Renal cortical epithelial cell (primary cell): Measurements from ENCODE around the gene FZD2. TPM values are rescaled to one million over a fixed set of nuclear protein-coding genes. Genes with fewer than 3 reads are reported as not detected.
"Not testable (repeated sequence)": the region's sequence is repeated elsewhere in the genome, so short reads cannot be mapped to it uniquely, and the experiment has no call there.

Source experiments
- DNase-seq: peaks from one replicate; pipeline ENCODE4 v3.0.0-alpha.2; 2011; ENCODE audit warnings: low read depth
- total RNA-seq: library from RNA; depleted of rRNA; stranded (reverse); fragments of >200 nt; gene quantifications from 2 replicates; pipeline ENCODE4 v1.2.3, GENCODE V29; 2014

FZD2 gene
- 1.6 and 19.9 TPM in 2 replicates for total RNA-seq

GRCh38 chr17:44556832-44557606 is at the start of gene FZD2:
Gene FZD2, plus strand, starts transcription at chr17:44557484. Its CDS starts 205 bp downstream, at chr17:44557689.
- peak; percentile 90 for DNase-seq

DNA sequence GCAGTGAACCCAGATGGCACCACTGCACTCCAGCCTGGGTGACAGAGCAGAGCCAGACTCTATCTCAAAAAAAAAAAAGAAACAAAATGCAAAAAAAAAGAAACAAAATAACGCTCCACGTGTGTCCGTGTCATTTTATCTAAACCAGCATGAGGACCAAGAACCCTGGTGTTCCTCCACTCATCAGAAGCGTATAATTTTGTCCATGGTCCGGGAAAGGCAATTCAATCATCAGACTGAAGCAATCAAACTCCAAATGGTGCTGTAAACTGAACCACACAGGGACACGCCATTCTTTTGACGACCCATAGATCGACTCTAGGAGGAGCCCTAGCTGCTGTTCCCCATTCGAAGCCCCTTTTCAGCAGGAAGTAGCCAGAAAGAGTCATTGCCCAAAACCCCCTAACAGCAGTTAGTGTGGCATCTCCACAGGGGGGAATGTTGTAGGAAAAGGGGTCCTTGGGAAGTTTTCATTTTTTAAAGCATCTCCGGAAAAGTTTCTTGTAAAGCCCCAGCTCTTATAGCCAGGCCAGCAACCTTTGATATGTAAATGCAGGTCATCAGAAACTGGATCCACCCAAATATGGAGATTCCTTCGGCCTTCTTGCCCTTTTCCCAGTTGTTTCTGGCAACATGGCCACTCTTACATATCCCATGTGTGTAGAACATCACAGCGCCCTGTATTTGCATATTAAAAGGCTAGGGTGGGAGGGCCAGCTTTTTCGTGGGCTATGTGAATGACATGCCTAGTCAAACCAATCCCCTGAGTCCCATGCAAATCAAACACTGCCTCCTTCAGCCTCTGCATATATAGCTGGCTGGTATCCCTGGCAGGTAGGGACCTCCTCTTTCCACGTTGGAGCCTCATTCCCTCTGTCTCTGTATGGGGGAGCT is 45.8 kb upstream of the FZD2 start:
- DNase-seq: not testable (repeated sequence)

- DNase-seq: peak; percentile 87
Measured at GRCh38 chr17:44518032-44518431, 39.3 kb upstream of the FZD2 start.

- DNase-seq: peak; percentile 63
Measured at GRCh38 chr17:44522883-44523671, 34.2 kb upstream of the FZD2 start.

- no peak for DNase-seq
Measured at GRCh38 chr17:44523672-44523972, 33.7 kb upstream of the FZD2 start.

GRCh38 chr17:44527102-44527501 is 30.2 kb upstream of the FZD2 start:
- no peak for DNase-seq

DNA sequence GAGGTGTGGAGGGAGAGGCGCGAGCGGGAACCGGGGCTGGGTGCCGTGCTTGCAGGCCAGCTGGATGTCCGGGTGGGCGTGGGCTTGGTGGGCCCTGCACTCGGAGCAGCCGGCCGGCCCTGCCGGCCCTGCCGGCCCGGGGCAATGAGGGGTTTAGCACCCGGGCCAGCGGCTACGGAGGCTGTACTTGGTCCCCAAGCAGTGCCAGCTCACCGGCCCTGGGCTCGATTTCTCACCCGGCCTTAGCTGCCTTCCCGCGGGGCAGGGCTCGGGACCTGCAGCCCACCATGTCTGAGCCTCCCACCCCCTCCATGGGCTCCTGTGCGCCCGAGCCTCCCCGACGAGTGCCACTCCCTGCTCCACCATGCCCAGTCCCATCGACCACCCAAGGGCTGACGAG is 29.3 kb upstream of the FZD2 start:
- no peak for DNase-seq

DNA sequence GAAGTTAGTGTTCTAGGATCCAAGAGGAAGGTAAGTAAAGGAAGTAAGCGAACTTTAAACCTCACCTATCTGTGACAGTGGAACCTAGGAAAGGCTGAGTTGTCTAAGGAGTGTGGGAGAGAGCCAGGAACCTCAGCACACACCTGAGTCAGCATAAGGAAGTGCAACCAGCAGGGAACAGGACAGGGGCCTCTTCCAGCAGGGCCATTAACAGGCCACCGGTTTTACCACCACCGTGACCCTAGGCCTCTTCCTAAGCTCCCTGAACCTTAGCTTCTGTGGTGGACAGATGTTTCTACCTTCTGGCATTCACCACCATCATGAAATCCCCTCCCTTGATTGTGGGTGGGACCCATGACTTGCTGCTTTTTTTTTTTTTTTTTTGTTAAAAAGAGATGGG is 27.4 kb upstream of the FZD2 start:
- DNase-seq: peak; percentile 15

DNA sequence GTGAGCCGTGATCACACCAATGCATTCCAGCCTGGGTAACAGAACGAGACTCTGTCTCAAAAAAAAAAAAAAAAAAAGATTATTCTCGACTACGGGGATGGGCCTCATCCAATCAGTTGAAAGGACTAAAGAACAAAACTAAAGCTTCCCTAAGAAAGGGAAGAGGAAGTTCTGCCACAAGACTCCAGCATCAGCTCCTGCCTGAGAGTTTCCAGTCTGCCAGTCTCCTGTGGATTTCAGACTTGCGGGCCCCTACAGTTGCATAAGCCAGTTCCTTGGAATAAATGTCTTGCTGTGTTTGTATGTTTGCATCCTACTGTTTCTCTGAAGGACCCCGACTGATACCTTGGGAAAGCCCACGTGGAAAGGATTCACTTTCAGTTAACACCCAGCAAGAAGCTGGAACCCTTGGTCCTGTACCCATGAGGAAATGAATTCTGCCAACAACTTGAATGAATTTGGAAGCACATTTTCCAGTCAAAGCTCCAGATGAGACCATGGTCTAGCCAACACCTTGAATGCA is 26.3 kb upstream of the FZD2 start:
- DNase-seq: no peak

DNA sequence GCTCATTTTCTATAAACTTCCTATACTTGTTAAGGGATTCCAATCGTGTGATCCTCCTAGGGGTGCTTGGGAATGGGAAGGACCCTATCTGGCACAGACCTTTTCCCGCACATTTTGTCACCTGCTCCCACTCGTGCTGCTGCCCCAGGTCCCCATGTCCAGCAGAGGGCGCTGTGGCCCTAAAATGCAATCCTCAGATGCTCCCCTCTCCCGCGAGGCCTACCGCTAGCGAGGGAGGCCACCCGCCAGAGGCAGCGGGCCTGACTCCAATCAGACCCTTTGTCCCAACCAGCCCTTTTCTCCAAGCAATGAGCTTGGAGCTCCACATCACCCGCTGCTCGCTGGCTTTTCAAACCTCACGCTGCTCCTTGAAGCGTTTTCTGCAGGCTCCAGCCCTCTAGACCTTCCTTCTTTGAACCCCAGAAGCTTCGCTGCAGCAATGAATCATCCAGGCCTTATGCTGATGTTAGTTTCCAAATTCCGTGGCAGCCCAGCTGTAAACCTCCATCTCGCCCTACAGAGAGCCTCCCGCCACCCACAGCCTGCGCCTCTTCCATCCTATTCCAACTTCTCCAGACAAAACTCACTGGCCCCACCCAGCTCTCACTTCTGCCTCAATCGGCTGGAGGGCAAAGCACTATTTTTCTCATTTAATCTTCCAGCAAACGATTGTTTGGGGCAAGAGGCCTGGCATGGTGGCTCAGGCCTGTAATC is 23.6 kb upstream of the FZD2 start:
- peak; percentile 55 for DNase-seq

DNA sequence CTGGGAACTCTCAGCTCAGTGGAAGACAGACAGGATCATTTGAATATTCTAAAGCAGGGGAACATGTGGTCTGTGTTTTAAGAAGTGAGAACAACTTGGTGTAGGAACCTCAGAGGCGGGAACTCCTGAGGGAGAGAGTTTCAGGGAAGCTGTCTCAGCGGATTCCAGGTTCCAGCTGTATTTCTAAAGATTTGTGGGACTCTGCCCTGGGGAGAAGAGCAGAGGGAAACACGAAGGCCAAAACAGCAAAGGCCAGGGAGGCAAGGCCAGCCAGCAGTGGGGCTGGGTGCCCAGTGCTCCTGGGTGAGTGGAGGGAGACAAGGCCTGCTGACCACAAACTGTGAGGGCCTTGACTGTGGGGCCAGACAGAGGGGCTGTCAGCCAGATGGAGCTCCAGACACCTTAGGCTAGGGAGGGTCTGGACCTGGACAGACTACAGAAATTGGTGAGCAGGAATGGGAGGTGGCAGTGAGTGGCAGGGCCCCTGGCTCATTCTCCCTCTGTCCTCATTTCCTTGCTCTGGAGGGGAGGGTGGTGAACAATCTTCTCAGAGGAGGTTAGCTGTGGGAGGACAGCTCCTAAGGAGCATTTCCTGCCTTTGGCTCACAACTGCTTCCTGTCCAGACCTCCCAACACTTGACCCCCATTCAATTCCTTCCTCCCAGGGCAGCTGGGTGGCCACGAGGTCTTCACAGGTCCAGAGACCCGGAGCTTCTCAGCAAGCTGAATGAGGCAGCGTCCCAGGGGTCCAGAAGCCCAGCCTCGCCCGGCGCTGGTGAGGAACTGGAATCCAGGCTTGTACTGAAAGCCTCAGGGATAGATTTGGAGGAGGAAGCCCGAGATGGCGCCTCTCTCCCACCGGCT is 21.0 kb upstream of the FZD2 start:
- peak; percentile 10 for DNase-seq

- DNase-seq: not testable (repeated sequence)
Measured at GRCh38 chr17:44537922-44538321, 19.4 kb upstream of the FZD2 start.

DNA sequence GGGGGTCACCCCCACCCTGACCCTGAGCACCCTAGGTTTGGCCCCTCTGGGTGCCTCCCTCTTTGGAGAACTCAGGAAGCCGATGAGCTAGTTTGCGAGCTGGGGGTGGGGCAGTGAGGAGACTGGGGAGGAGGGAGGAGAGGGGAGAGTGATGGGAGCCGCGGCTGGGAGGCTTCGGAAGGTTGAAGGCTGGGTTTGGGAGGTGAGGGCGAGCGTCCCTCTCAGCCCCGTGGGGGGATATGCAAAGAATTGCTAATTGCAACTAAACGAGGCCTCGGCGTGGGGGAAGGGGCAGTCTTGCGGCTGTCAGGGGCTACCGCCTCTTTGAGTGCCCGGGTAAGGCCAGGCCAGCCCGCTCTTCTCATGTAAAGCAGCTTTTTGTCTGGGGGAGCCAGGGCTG is 17.6 kb upstream of the FZD2 start:
- no peak for DNase-seq

DNA sequence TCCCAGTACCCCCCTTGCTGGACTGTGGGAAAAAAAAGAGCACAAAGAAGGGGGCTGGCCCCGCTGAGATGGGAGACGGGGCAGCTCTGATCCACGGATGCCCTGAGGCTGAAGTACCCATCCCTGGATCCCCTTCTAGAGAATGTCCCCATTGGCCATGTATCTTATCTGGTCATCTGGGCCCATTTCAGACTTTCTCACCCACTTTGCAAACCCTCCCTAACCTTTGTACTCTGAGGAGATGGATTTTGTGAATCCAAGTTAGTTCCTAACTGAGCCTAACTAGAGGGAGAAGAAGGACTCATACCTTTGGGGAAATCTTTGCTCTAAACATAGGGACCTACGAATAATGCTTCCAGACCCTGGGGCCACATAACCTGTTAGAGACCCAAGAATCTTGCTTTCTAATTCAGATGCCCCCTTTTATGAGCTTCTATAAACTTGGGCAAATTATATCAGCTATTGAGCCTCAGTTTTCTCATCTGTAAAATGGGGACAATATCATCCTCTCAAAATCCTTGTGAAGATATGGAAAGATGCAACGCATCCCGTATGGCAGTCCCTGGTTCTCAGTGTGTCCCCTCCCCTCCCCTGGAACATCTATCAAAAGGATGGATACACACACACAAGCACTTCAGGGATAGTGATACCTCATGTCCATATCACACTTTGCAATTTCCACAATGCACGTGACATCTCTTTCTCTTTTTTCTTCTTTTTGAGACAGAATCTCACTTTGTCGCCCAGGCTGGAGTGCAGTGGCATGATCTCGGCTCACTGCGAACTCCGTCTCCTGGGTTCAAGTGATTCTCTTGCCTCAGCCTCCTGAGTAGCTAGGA is 16.8 kb upstream of the FZD2 start:
- DNase-seq: no peak

DNA sequence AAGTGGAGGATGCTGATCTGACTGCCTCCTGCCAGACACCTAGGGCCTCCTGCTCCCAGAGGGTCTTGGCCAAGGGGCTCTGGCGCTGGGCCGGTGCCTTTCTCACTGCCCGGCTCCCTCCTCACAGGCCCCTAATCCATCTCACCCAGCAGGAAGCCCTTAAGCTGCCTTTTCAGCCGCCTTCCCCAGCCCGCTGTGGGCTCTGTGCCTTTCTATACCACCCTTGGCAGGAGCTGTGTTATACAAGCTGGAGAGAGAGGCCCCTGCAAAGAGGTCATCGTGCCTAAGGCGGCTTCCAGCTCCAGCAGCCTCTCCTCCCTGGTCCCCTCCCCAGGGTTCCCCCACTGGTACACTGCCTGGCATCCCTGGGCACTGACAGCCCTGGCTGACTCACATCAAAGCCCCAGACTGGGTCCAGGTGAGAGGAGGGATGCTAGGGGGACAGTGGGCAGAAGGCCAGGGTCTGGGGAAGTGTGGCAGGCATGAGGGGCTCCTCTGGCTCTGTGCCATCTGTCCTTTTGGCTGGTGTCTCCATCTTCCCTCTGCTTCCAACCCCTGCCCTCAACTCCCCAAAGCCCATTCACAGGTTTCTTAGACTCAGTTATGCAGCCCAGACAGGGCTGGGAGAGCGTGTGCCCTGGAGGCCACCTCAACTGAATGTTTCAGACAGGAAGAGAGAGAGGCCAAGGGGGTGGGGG is 15.3 kb upstream of the FZD2 start:
- DNase-seq: no peak

DNA sequence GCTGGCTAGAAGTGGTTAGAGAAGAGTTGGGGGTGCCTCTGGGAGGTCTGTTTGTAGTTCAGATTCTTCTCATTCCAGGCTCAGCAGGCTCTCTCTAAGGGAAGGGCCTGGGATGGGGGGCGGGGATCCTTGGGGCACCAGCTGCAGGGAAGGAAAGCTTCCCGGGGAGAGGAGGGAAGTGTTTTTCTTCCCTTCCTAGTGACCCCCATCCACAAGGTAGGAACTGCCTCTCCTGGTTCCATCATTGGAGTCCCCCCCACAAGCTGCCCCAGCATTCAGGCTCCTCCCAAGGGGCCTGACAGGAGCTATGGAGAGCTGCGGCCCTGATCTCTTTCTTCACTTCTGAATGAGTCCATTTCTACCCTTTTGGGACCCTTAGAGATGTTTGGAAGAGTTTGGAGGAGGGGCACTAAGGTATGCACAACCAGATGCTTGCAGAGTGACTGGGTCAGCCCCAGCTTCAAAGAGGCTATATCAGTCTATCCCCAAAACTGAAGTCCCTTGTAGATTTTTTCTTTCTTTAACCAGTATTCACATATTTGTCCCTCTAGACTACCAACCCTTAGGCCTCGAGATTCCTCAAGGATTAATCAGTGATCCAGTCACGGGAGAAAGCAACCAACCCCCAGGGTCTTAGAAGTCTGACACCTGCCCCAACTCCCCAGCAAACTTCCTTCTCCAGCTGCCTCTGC is 13.9 kb upstream of the FZD2 start:
- peak; percentile 93 for DNase-seq

DNA sequence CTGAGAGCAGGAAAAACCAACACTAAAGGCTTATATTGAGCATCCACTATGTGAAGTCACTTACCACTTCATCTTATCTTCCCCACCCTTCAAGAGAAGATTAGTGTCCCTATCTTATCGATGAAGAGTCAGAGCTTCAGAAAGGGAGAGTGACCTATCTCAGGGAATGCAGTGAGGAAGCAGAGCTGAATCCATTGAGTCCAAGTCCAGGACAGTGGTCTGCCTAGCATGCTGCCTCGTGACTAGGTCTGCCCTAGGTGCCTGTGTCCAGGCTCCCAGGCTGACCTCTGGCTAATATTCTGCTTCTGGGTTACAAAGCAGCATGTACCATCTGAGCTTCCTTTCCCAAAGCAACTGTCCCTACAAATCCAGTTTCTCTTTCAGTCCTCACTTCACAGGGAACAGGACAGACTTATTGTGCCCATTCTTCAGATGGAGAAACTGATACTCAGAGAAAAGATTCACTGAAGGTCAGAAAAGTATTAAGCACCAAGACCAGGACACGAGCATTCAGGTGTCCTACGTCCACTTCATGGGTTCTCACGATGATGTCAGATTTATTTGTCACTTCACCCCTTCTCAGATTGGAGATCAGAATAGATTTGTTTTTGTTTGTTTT is 13.3 kb upstream of the FZD2 start:
- no peak for DNase-seq
